Peyer's patch (tissue), 4 donors: ENCODE results near the gene RAC3.

ENCODE experiments used
- CTCF ChIP-seq, 6 experiments: fragments of 450-650 bp in 4 of 6; fragments of 200-600 bp in 2 of 6; sonication (generic) in 1 of 6; IDR thresholded peaks; one replicate each; pipeline ENCODE4 v1.5.1; 2017 to 2019; ENCODE audit warnings: antibody characterized with exemption in 6 of 6, mild to moderate bottlenecking in 3 of 6, moderate library complexity in 1 of 6
- POLR2A ChIP-seq, 2 donors: fragments of 450-650 bp; IDR thresholded peaks; one replicate each; pipeline ENCODE4 v1.5.1; 2017; ENCODE audit warnings: antibody characterized with exemption in 2 of 2, mild to moderate bottlenecking in 2 of 2, moderate library complexity in 2 of 2

GRCh38 chr17:82043507-82043906, 12.0 kb downstream of the RAC3 start:
- TF ChIP-seq CTCF (IDR thresholded peaks at IDR 0.05) (no peak), POLR2A (IDR thresholded peaks at IDR 0.05) (no peak)
